SKM-1 (cell line): ENCODE results near the gene JOSD2.
A peak's percentile ranks its signal among the peaks of the same experiment; 100 is the strongest.
"Not testable (repeated sequence)": the region's sequence is repeated elsewhere in the genome, so short reads cannot be mapped to it uniquely, and the experiment has no call there.

ENCODE experiments used
- DNase-seq: peaks from one replicate; lab custom pipeline; 2025; ENCODE audit not compliant: unreplicated experiment; lab: John Stamatoyannopoulos, UW

The JOSD2 gene

GRCh38 chr19:50547385-50548190 lies 36.6 kb upstream of the JOSD2 start:
- DNase-seq = no peak

DNA sequence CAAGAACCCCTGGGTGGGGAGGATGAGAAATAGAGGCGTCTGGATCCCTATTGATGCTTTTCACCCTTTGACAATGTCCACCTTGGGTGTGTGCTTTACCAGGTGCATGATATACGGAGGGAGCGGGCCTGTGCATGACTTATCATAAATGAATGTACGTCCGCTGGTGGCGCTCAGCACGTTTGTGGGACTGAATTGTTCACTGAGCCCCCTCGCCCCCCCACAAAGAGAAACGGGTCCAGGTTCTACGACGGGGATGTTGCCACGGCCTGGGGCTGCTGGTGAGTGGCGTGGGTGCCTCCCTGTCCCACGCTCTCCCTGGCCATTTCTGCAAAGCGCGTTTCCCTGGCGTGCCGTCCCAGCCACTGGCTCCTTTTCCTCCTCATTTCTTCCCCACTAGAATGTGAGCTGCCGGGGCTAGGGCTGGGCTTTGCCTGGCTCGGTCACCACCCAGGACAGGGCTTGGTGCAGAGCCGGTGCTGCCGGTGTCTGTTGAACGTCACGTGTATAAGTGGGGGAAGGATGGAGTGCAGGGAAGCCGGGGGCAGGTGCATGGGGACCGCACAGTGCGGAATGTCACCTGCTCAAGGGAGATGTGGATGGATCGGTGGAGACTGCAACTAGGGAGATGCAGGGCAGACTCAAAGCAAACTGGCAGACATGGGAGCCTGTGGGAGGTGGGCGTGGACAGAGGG lies 35.7 kb upstream of the JOSD2 start:
- DNase-seq = no peak

DNA sequence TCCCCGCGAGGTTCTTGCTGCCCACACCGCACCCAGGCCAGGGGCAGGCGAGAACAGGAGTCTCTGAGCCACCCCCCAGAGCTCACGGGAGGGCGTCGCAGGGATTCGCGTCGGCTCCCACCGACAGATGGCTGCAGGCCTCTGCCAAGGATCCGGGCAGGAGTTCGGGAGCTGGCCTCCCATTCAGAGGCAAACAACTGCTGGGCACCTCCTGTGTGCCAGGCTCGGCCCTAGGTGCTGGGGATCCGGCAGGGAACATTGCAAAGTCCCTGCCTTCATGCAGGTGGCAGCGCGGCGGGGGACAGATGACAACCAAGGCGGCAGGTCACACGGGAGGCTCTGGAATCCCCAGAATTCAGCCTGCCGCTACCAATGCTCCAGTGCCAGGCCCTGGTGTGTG lies 32.0 kb upstream of the JOSD2 start:
- no peak for DNase-seq

GRCh38 chr19:50537769-50538230 lies 26.8 kb upstream of the JOSD2 start:
- peak; percentile 28 for DNase-seq

DNA sequence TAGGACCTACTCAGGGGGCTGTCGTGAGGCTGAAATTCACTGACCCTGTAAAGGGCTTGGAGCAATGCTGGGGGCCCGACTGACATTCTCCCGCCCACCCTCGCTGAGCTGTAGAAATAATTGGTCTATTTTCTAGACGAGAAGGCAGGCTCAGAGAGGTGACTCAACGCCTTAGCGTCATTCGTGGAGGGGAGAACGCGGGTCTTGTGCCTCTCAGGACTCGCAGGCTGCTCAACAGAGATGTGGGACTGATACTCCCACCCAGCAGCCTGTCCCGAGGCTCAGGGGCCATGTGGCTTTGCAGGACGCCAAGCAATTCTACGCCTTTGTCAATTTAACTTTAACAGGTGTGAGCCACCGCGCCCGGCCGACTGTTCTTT lies 26.3 kb upstream of the JOSD2 start:
- no peak for DNase-seq

DNA sequence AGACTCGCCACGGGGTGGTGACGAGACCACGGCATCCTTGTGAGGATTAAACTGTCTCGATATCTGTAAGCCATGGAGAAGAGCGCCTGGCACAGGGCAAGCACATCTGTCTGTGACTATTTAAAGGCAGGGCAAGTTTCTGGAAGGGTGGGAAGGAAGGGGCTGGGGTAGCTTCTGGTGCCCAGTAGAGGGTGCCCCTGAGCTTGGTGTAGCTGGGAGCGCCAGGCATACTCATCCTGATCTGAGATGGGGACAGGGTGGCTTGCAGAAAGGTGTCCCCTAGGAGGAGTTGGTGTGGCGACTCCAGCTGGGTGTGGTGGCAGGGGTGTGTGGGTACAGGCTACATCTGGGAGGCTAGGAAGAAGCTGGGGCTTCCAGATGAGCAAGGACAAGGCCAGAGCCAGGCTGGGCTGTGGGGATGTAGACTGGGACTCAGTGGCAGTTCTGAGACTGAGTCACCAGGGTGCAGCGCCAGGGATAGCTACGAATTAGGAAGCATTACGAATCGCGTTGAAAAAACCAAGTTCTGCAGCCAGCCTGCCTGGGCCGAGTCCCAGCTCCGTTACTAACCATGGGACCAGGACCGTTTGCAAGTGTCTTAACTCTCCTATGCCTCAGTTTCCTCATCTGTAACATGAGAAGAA lies 25.8 kb upstream of the JOSD2 start:
- no peak for DNase-seq

DNA sequence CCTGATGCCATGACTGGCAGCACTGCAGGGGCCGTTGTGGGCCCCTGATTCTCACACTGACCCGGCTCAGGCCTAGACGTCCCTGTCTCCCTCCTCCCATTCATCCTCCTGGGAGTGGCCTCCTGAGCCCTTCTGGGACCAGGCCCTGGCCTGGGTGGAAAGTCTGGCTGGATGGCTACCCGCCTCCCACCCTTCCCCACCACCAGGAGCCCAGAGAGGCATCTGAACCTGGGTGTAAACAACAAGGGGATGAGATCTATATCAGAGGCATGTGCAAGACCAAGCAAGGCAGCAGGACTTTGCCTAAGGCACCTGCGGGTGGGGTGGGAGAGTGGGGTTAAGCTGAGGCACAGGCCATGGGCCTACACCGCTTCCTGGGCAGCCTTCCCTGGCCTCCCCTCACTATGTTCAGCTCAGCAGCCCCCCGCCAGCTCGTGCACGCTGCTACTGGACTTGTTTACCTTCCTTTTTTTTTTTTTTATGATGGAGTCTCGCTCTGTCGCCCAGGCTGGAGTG lies 24.7 kb upstream of the JOSD2 start:
- DNase-seq = no peak

DNA sequence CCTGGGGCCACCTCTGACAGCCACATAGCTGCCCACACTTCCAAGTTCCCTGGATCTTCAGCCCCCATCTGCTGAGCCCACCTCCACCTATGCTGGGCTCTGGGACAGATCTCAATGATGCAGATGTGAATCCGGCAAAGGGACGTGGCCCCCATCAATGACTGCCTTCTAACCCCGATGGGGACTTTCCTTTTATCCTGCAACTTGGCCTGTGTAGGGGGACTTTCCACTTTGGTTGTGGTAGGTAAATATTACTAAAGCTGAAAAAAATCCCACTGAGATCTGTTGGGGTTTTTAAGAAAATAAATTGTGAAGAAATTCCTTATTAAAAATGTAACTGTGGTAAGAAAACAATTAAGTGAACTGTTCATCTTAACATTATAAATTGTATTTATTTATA lies 23.5 kb upstream of the JOSD2 start:
- no peak for DNase-seq

GRCh38 chr19:50532952-50533351 lies 22.0 kb upstream of the JOSD2 start:
- no peak for DNase-seq

GRCh38 chr19:50531171-50531612 lies 20.2 kb upstream of the JOSD2 start:
- DNase-seq = no peak

DNA sequence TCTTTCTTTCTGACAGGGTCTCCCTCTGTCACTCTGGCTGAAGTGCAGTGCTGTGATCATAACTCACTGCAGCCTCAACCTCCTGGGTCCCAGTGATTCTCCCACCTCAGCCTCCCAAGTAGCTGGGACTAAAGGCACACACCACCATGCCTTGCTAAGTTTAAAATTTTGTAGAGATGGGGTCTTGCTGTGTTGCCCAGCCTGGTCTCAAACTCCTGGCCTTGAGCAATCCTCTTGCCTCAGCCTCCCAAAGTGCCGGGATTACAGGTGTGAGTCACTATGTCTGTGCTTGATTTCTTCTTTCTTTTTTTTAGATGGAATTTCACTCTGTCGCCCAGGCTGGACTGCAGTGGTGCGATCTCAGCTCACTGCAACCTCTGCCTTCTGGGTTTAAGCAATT lies 17.1 kb upstream of the JOSD2 start:
- DNase-seq = not testable (repeated sequence)

DNA sequence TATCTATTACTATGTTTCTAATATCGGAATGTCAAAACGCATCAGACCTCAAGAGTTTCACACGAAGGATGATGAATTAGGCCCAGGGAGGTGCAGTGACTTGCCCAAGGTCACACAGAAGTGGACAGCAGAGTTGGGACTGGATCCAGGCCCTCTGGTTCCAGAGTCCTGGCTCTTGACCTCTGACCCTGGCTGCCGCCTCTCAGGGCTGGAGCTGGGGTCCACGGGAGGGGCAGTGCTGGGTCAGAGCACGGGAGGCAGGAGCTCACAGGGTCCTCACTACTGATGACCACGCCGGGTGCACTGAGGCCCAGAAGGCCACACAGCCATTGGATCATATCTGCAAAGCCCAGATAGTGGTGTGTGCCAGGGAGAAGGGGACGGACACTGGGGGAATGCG lies 11.9 kb upstream of the JOSD2 start:
- no peak for DNase-seq

DNA sequence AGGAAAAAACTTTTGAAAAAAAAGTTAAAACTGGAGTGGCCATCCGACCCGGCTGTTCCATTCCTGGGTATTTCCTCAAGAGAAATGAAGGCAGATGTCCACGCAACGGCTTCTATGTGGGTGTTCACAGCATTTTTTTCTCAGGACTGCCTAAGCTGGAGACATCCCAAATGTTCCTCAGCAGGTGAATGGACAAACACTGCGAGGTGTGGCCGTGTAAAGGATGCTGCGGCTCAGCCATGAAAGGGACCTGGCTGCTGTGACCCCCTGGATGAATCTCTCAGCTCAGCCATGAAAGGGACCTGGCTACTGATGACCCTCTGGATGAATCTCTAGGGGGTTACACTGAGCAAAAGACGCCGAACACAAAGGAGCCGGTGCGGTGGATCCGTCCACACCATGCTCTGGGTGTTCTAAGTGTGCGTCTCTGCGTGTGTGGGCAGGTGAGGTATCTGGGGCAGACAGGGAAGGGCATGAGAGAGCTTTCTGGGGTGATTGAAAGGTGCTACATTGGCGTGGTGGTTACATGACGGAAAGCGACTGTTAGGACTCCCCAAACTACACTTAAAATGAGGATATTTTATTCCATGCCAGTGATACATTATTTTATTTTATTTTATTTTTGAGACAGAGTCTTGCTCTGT lies 10.0 kb upstream of the JOSD2 start:
- no peak for DNase-seq

DNA sequence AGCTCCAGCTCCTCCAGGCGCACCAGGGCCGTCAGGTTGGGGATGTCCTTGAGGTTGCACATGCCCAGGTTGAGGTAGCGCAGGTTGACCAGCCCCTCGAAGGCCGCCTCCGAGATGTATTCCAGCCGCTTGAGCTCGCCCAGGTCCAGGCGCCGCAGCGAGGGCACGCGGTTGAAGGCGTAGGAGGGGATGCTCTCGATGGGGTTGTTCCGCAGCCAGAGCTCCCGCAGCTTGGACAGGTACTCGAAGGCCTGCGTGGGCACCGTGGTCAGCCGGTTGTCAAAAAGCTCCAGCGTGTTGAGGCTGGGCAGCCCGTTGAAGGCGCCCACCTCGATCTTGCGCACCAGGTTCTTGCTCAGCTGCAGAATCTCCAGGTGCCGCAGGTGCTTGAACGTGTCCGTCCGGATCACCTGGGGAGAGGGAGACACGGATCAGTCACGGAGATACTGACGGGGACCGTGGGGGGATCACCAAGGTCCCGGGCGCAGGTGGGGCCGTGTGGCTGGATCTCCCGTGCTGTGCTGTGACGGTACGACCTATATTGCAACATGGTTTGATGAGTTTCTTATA lies 8.1 kb upstream of the JOSD2 start:
- no peak for DNase-seq

DNA sequence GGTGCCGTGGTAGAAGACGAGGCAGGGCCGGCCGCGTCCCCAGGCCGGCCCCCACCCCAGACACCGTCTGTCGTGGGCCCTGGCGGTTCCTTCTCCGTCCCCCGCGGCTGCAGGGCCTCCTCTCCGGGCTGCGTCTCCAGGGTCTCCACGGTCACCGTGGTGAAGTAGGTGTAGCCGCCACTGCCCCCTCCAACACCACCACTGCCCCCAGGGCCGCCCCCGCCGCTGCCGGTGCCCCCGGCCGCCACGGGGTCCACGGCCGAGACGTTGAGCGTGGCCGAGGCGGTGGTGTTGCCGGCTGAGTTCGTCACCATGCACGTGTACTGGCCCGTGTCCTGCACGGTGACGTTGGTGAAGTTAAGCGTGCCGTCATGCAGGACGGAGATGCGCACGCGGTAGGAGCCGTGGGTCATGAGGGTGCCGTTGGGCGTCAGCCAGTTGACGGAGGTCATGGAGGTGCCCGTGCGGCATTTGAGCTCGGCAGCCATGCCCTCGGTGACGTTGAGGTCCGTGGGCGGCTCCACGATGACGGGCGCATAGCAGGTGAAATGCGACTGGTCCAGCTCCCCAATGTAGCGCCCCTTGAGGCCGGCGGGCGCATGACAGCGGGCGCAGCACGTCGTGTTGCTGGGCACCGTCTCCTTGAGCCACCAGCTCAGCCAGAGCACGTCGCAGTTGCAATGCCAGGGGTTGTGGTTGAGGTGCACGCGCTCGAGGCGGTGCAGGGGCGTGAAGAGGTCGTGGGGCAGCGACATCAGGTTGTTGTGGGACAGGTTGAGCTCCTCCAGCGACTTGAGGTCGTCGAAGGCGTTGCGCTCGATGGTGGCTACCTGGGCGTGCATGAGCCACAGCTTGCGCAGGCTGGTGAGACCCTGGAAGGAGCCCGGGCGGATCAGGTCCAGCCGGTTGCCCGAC lies 7.4 kb upstream of the JOSD2 start:
- no peak for DNase-seq

- DNase-seq = no peak
Observed at GRCh38 chr19:50517704-50518075, 6.7 kb upstream of the JOSD2 start.

- no peak for DNase-seq
Observed at GRCh38 chr19:50516964-50517703, 6.1 kb upstream of the JOSD2 start.

- no peak for DNase-seq
Observed at GRCh38 chr19:50516456-50516855, 5.5 kb upstream of the JOSD2 start.

DNA sequence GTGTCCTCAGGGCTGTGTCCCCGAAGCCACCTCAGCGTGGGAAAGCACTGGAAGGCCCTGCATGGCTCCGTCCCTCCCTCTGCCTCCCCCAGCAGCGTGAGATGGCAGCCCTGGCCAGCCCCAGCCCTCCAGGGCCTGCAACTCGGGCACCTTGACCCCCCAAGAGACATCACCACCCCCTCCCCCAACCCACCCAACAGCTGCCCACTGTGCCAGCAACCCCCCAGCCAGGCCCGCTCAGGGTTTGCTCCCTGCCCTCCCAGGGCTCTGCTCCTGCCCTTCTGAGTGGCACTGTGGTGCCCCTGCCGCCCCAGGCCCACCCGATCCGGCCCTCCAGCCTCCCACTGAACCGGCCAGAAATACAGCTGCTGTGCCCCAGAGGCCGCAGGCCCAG lies 4.2 kb upstream of the JOSD2 start:
- no peak for DNase-seq
